PC-9 (cell line): ENCODE measurements around the gene AFAP1L2.

Experiments used
- CTCF ChIP-seq: fragments of 200-600 bp; sonication (generic); conservative IDR thresholded peaks from 2 replicates; pipeline ENCODE4 v1.6.1; 2017; ENCODE audit warnings: mixed run types, antibody characterized with exemption, mild to moderate bottlenecking, moderate library complexity
- EZH2 ChIP-seq: fragments of 200-600 bp; sonication (generic); IDR thresholded peaks from 2 replicates; pipeline ENCODE4 v1.8.0; 2017; ENCODE audit warnings: antibody characterized with exemption, low read depth

- TF ChIP-seq CTCF (no peak), EZH2 (no peak)
These were observed 14.9 kb downstream of the AFAP1L2 start for GRCh38 chr10:114389426-114389825.
